IPS DF 4.7 (cell line): ENCODE data around the gene PXK.

ENCODE experiments used
- DNase-seq: peaks from one replicate; pipeline ENCODE4 v3.0.0-alpha.2; 2013; ENCODE audit warnings: low spot score; ENCODE audit errors: extremely low read depth

Gene PXK

DNA sequence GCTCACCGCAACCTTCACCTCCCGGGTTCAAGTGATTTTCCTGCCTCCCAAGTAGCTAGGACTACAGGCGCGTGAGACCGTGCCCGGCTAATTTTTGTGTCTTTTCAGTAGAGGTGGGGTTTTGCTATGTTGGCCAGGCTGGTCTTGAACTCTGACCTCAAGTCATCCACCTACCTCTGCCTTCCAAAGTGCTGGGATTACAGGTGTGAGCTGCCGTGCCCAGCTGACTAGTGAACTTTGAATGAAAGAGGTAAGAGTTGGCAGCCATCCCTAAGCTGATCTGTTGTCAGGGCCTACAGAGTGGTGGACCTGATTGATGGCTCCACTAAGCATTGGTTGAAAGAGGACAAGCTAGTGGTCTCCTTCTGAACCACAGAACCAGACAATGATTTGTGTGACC, 15.3 kb downstream of the PXK start:
- no peak for DNase-seq

DNA sequence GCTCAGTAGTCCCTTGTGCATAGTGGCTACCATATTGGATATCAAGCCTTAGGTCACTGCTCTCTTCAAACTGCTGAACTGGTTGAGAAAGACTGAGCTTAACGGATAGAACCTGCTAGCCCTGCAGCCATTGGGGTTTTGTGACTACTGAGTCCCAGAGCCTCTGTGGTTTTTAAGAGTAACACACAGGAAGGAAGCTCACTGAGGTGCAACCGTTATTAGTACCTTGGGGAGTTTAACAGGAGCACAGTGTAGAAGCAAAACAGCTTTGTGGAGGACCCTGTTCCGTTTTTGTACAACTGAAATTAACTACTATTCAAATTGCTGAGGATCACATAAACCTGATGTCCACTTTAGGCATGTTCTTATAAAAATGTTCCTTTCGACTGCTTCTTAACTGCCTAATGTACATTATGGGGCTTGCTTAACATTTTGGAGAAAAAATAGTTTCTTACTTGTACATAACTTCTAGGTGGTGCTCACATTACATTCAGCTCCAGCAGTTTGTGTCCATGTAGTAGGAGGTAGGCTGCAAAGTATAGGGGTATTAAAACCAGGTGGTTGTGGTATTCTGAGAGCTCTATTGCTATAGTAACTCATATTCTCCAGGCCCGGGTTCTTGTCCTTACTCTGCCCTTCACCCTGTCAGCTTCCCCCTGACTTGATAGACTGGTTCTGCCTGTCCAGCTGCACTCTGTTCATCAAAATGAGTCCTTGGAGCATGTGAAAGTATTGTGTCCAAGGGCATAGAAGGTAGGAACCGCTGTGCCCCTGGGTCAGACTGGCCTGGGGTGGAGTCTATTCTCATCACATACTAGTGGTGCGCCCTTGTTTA, 17.3 kb downstream of the PXK start:
- no peak for DNase-seq

DNA sequence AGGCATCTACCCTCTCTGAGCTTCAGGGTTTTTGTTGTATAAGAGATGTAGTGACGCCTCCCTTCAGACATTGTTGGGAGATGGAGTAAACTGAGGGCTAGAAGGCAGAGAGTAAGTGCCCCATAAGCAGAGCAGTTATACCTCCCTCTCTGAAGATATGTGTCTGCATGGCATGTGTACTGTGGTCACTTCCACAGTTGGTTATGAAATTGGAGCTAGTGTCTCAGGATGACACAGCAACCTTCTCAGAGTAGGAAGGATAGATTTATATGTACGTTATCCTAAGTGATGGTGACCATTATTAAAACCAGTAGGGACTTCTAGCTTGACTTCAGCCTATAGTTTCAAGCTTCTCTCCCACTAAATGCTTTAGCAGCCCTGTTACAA, 17.9 kb downstream of the PXK start:
- no peak for DNase-seq

DNA sequence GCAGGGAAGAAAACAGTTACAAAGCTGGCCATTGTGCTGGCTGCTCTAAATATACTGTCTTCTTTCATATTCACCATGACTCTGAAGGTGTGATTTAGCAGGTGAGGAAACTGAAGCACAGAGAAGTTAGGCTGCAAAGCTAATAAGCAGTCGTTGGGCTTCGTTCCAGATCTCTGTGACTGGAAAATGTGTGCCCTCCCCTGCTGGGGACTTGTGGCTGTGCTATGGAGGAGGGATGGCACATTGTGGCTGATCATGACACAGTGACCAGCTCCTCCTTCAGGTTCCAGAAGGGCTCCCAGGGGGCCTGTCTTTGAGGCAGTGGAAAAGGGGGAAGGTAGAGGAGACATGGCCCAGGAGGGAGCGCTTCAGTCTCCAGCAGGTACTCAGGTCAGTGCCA, 19.2 kb downstream of the PXK start:
- no peak for DNase-seq

DNA sequence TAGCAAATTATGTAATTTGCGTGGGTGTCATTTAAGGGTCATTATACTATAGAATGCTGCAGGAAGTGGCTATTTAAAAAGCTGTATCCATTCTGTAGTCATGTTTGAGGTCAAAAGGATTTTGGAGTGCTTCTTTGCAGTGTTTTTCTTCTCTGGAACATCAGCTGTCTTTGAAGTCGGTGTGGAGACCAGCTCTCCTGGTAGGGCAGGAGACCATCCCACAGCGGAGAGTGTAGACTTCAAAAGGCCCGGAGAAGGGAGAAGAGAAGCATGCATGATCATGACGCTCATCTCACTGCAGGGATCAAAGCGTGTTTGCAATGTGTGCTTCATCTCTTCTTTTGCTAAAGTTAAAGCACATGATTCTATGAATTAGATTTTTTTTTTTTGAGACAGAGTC, 19.9 kb downstream of the PXK start:
- no peak for DNase-seq

DNA sequence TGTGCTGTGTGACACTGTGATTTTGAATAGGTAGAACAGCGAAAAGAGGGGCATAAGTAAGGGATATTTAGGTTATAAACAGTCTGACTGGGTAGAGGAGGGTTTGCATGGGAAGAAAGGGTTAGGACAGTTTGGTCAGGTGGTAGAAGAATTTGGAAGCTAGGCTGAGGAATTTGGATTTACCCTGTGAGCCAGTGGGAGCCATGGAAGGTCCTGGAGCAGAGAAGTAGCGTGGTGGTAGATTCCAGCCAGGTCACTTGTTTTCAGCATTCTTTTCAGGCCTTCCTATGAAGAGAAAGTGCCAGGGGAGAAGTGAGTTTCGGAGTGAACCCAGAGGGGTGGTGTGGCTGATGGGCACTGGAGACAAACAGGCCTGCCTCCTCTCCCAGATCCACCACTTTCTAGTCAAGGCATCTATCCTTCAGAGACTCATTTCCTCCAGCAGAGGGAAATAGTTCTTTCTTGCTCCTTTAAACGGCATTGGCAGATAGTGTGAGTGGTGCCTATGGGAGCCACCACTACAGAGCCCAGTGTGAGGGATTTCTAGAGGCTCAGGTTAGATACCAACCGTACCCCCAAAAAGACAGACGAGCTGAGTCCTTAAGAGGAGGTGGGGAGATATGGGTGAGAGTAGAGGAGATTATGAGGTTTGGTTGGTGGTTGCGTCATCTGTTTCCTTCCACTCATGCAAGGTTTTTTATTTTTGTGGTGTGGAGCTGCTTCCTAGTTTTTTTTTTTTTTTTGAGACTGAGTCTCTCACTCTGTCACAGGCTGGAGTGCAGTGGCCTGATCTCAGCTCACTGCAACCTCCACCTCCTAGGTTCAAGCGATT, 21.2 kb downstream of the PXK start:
- no peak for DNase-seq

DNA sequence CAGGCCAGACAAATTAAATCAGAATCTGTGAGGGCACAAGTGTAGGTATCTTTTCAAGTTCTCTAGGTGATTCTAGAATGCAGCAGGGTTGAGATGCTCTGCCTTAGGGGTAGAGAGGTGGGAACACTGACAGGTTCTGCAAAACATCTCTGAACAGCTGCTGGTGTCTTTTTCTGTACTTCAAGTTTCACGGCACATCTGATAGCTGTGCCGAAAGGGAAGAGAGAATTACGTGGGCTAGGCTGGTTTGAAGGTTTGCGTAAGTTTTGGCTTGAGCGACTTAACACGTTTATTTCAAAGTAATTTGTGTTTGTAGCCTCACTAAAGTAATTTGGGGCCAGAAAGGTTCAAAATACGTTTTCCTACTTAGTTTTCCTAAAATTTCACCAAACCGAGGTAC, 22.5 kb downstream of the PXK start:
- DNase-seq = no peak

DNA sequence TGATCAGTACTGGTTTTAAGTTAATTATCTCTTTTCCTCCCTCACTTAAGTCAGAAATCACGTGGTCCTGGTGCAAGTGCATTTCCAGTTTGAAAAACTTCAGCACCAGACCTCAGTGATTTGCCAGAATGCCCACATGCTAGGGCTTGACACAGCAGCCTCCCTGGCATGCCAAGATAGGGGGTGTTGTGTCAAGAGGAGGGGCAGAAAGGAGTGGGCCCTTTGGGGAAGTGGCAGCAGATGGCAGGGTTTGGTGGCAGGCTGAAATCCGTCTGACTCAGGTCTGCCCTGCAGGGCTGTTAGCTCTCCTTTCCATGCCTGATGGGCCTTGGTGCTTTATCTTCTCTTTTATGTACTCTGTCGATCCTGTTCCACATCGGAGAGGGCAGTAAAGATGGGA, 23.4 kb downstream of the PXK start:
- DNase-seq = no peak

DNA sequence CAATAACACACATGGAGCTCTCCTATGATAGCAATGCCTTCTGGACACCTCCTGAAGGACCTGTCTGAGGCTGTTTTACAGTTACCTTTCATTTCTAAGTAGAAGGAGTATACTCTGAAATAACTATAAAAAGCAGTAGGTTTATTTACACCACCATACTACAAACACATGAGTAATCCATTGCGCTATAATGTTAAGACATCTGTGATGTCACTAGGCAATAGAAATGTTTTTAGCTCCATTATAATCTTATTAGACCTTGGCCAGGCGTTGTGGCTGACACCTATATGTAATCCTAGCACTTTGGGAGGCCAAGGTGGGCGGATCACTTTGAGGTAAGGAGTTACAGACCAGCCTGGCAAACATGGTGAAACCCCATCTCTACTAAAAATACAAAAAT, 24.7 kb downstream of the PXK start:
- DNase-seq = no peak

DNA sequence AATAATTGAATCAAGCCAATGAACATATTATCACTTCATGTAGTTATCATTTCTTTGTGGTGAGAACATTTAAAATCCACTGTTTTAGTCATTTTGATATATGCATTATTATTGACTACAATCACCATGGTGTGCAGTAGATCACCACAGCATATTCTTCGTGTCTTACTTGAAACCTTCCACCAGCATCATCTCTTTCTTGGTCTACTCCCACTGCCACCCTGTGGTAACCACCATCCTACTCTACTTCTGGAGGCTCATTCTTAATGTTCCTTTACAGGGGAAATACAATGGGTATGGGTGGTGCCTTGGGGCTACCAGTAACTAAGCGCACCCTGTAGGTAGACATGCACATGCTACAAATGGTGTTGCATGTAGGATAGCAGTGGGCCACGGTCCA, 25.4 kb downstream of the PXK start:
- no peak for DNase-seq

DNA sequence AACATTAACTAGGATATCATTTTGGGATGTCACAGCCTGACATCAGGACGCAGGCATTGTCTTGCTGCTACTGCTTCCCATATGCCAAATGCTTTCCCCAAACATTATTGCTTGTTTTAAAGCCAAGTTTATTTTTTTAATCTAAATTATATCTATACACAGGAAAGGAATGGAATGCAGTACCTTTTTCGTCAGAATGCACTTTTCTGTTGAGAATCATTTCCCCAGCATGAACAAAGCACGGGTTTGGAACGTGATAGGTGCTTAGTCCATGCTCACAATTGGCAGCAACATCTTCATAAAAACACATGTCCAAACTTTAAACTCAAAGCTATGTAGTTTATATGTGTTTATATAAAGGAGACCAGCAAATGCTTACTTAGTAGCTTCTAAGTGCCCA, 26.1 kb downstream of the PXK start:
- DNase-seq = no peak

DNA sequence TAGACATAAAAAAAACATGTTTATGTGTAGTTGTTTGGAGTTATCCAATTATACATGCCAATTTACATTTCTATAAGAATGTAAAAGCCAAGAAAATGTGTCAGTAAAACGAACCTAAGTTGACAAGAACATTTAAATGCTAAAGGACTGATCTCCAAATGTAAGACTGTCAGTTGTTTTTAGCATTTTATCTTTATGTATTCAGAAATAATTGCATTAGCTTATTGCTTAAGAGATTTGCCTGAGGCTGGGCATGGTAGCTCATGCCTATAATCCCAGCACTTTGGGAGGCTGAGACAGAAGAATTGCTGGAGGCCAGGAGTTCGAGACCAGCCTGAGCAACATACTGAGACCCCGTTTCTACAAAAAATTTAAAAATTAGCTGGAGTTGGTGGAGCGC, 26.9 kb downstream of the PXK start:
- DNase-seq = no peak

DNA sequence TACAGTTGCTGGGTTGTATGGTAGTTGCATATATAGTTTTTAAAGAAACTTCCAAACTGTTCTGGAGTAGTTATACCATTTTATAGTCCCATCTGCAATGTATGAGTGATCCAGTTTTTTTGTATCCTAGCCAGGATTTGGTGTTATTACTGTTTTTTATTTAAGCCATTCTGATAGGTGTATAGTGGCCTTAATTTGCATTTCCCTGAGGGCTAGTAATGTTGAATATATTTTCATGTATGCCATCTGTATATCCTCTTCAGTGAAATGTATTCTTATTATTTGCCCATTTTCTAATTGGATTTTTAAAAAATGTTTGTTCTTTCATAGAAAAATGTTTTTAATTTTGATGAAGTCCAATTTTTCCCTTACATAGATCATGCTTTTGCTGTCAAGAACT, 29.2 kb downstream of the PXK start:
- DNase-seq = no peak

DNA sequence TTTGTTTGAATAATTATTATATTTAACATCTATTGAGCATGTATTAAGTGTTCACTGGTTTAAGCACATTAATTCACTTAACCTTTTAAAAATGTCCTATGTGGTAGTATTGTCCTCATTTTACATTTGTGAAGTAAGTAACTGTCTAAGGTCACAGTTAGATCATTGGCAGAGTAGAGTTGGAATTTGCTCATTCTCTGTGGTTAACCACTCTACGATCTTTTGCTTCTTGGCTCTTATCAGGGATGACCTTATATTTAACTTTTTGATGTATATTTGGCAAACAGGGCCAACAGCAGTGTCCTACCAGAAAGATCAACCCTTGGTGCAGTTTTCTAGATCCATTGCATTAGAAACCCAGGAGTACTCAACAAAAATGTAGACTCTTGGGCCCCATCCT, 34.0 kb downstream of the PXK start:
- DNase-seq = no peak

DNA sequence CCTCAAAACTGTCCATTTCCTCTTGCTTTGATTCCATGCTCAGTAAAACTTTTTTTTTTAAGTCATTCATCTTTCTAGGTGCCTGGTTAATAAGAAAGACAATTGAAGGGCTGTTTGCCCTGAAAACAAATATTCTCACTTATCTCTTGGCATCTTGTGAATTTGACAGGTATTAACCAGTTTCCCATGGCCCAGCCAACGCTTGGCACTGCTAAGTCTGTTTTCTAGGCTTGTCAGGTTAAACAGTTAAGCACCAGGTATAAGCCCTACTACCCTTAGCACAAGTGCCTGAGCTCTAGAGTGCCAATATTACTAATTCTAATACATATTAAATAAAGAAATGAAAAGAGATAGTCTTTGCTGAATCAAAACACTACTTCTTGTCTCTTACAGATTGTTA, 36.3 kb downstream of the PXK start:
- DNase-seq = no peak

DNA sequence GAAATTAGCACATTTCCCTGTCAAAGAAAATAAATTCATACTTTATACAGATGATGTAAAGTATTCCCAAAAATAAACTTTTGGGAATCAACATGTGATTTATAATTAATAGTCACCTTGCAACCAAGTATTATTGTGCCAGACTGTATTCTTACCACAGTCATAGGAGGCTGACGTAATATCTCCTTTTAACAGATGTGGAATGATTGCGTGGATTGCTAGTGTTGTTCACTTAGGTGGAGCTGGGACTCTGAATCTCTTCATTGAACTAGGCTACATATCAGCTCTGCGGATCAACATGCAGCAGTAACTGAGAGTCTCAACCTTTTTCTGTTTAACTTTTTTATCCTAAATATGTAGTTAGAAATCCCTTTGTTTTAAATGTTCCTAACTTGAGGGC, 37.2 kb downstream of the PXK start:
- no peak for DNase-seq

DNA sequence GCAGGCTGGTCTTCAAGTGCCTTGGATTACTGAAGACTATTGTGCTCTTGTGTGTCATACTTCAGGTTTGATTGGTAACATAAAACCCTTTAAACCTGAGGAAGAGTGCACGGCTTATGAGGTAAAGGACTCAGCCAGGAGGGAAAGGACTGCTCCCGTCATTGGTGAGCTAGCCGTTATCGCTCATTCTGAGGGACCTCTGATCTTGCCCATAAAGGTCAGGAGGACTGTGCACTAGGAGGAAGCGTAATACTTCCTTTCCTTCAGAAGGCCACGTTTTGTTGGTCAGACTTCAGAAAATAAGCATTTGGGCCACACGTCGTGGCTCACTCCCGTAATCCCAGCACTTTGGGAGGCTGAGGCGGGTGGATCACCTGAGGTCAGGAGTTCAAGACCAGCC, 37.7 kb downstream of the PXK start:
- DNase-seq = no peak

DNA sequence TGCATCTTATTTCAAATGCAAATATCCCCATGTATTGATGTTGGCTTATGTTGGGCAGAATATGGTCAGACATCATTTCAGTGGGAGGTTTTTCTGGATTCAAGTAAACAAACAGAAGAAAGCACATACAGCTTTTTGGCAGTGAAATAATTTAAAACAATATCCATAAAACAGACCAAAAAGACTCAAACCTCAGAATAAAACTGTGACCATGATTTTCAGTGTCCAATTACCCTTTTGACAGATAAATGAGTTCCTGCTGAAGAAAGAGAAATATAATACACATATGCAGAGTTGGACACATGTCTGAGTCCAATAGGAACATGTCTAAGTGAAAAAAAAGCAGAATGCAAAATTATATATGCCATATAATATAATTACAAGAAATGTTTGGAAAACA, 39.1 kb downstream of the PXK start:
- DNase-seq = no peak

DNA sequence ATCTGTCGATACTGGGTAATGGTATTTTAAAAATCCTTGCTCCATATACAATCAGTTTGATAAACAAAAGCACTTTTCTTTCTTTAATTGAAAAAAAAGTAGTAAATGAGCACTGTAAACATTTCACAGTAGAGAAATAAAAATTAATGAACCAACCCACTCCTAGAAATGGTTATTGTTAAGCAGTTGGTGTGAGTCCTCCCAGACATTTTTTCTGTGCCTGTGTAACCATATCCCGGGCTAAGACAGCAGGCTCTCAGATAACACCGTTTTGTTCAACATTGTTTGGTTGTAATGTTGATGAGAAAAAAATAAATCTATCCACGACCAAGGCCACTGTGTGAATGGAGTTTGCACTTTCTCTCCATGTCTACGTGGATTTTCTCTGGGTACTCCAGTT, 42.6 kb downstream of the PXK start:
- no peak for DNase-seq

DNA sequence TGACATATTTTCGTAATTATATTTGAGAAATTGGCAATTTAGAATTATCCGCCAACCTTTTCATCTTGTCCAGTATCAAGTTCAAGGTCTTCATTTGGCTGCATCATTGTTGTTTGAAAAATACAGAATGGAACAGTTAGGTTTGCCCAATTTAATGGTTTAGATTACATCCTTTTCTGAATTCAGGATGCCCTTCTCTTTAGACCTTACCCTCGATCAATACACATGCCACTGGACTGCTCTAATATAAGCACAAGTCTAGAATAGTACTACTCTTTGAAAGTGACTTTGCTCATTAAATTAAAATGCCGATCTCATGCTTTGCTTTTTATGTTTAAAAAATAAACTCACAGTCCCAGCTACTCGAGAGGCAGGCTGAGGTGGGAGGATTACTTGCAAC, 44.5 kb downstream of the PXK start:
- DNase-seq = no peak

DNA sequence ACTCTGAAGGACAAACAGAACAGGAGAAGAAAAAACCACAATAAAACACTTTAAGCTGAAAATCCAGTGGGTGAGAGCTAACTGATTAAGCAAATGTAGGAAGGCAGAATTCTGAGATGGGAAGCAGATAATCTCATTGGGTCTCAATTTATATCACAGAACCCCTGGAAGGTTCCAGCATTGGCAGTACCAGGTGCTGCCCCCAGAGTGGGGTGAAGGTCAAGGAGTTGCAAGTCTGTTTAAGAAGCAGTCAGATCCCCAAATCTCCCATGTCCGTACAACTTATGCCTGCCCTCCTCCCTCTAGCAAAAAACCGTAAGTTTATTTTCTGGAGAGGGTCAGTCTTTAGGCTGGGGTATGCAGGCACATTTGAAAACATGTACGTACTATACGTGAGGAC, 45.1 kb downstream of the PXK start:
- no peak for DNase-seq

DNA sequence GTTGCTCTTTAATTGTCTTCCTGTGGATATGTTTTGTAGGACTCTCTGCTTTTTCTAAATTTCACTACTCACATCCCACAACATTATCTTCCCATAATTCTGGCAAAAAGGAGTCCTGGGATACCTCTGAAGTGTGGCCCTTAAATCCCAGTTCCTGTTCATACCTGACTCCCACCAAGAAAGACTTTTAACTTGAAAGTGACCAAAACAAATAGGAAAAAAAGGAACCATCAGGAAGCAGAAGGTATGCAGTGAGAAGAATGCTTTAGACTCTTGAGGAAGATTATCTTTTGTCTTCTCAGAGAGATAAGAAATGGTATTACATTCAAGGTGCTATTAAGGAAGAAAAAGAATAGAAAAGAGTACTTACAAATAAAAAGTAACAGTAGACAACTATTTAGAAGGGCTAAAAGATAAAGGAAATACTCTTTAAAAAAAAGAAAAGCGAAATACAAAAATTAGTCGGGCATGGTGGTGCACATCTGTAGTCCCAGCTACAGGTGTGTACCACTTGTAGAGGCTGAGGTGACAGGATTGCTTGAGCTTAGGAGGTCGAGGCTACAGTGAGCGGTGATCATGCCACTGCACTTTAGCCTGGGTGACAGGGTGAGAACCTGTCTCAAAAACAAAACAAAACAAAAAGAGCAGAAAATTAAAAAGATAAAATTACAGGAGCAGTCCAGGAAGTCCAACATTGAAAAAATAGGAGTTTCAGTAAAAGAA, 46.8 kb downstream of the PXK start:
- DNase-seq = no peak
